HepG2 (cell line): ENCODE measurements around the gene PEAK3. TPM values are rescaled to one million over a fixed set of nuclear protein-coding genes. Genes with fewer than 3 reads are reported as not detected.

Source experiments
- HMG20B ChIP-seq: conservative IDR thresholded peaks from 2 replicates; pipeline ENCODE4 v1.6.1; 2016; ENCODE audit warnings: missing genetic modification reagents, missing compliant biosample characterization
- IKZF5 ChIP-seq: IDR thresholded peaks from 2 replicates; pipeline ENCODE4 v1.6.1; 2018; ENCODE audit warnings: missing genetic modification reagents, mild to moderate bottlenecking, missing compliant biosample characterization
- KDM5A ChIP-seq: fragments of 200-600 bp; sonication (generic); IDR thresholded peaks from 2 replicates; pipeline ENCODE4 v1.7.0; 2018; ENCODE audit warnings: antibody characterized with exemption, mild to moderate bottlenecking, low read length, borderline replicate concordance
- KMT2B ChIP-seq: IDR thresholded peaks from 2 replicates; pipeline ENCODE4 v1.6.1; 2016; ENCODE audit warnings: missing genetic modification reagents, missing compliant biosample characterization
- MTF2 ChIP-seq: sonication (generic); formaldehyde crosslinking; IDR thresholded peaks from 2 replicates; pipeline ENCODE4 v1.5.0; 2020; ENCODE audit warnings: missing genetic modification reagents, borderline replicate concordance
- NFE2L1 ChIP-seq: sonication (generic); formaldehyde crosslinking; IDR thresholded peaks from 2 replicates; pipeline ENCODE4 v1.4.0; 2020; ENCODE audit warnings: missing genetic modification reagents, mild to moderate bottlenecking, borderline replicate concordance
- POGZ ChIP-seq: sonication (generic); formaldehyde crosslinking; IDR thresholded peaks from 2 replicates; pipeline ENCODE4 v1.4.0; 2020; ENCODE audit warnings: mild to moderate bottlenecking, missing genetic modification reagents
- PRDM4 ChIP-seq: sonication (generic); formaldehyde crosslinking; IDR thresholded peaks from 2 replicates; pipeline ENCODE4 v1.9.0; 2021; ENCODE audit warnings: missing genetic modification reagents, borderline replicate concordance
- RCOR2 ChIP-seq: IDR thresholded peaks from 2 replicates; pipeline ENCODE4 v1.6.1; 2016; ENCODE audit warnings: missing biosample characterization, missing genetic modification reagents
- REXO4 ChIP-seq: sonication (generic); formaldehyde crosslinking; IDR thresholded peaks from 2 replicates; pipeline ENCODE4 v1.8.0; 2022; ENCODE audit warnings: missing genetic modification reagents, mild to moderate bottlenecking, borderline replicate concordance
- SMAD9 ChIP-seq: sonication (generic); formaldehyde crosslinking; IDR thresholded peaks from 2 replicates; pipeline ENCODE4 v1.5.1; 2020; ENCODE audit warnings: mild to moderate bottlenecking, missing genetic modification reagents
- SRF ChIP-seq: IDR thresholded peaks from 2 replicates; pipeline ENCODE4 v1.6.1; 2011; ENCODE audit warnings: mild to moderate bottlenecking, low read depth, low read length, moderate library complexity
- TIGD3 ChIP-seq: sonication (generic); formaldehyde crosslinking; IDR thresholded peaks from 2 replicates; pipeline ENCODE4 v1.5.1; 2020; ENCODE audit warnings: mild to moderate bottlenecking, missing genetic modification reagents, borderline replicate concordance
- ZBTB1 ChIP-seq: sonication (generic); formaldehyde crosslinking; IDR thresholded peaks from 2 replicates; pipeline ENCODE4 v1.4.0; 2020; ENCODE audit warnings: missing genetic modification reagents, borderline replicate concordance
- ZBTB3 ChIP-seq: sonication (generic); formaldehyde crosslinking; IDR thresholded peaks from 2 replicates; pipeline ENCODE4 v1.4.0; 2020; ENCODE audit warnings: low read depth, mild to moderate bottlenecking, moderate library complexity, missing genetic modification reagents, borderline replicate concordance
- ZBTB33 ChIP-seq: sonication (generic); formaldehyde crosslinking; IDR thresholded peaks from 2 replicates; pipeline ENCODE4 v1.4.0; 2020; ENCODE audit warnings: missing genetic modification reagents
- ZC3H13 ChIP-seq: sonication (generic); formaldehyde crosslinking; IDR thresholded peaks from 2 replicates; pipeline ENCODE4 v1.8.1; 2023; ENCODE audit warnings: mild to moderate bottlenecking, missing genetic modification reagents, moderate library complexity
- ZFP90 ChIP-seq: sonication (generic); formaldehyde crosslinking; IDR thresholded peaks from 2 replicates; pipeline ENCODE4 v1.8.0; 2022; ENCODE audit warnings: missing genetic modification reagents, mild to moderate bottlenecking, inconsistent platforms, borderline replicate concordance
- ZNF234 ChIP-seq: sonication (generic); formaldehyde crosslinking; conservative IDR thresholded peaks from 2 replicates; pipeline ENCODE4 v1.5.1; 2020; ENCODE audit warnings: mild to moderate bottlenecking, missing genetic modification reagents
- ZNF781 ChIP-seq: sonication (generic); formaldehyde crosslinking; IDR thresholded peaks from 2 replicates; pipeline ENCODE4 v1.5.1; 2020; ENCODE audit warnings: borderline replicate concordance, mild to moderate bottlenecking, missing genetic modification reagents; ENCODE audit errors: not compliant biosample characterization
- ZSCAN25 ChIP-seq: sonication (generic); formaldehyde crosslinking; IDR thresholded peaks from 2 replicates; pipeline ENCODE4 v1.8.0; 2022; ENCODE audit warnings: mild to moderate bottlenecking, missing genetic modification reagents
- ZZZ3 ChIP-seq: sonication (generic); formaldehyde crosslinking; IDR thresholded peaks from 2 replicates; pipeline ENCODE4 v1.4.0; 2020; ENCODE audit warnings: missing genetic modification reagents, mild to moderate bottlenecking, borderline replicate concordance
- polyA plus RNA-seq, 8 experiments: library from polyadenylated mRNA; depleted of rRNA in 3 of 8; stranded (reverse) in 7 of 8; unstranded in 1 of 8; fragments of >200 nt; fragmentation: Illumina TruSeq in 4 of 8; extraction: Trizol in 4 of 8; gene quantifications; 2 replicates each; pipeline versions ENCODE4 v1.2.1 to v1.2.3, GENCODE V29; 2011 to 2016; ENCODE audit warnings: low read depth in 4 of 8, missing spikeins in 1 of 8, mixed read lengths in 1 of 8; ENCODE audit not compliant: insufficient read depth in 1 of 8
- total RNA-seq, 5 experiments: library from RNA; depleted of rRNA; stranded (reverse); fragments of >200 nt; fragmentation: Illumina TruSeq; extraction: Trizol; gene quantifications; 2 replicates each; pipeline ENCODE4 v1.2.3, GENCODE V29; 2016; ENCODE audit warnings: low read depth in 1 of 5

Gene PEAK3
- total and polyA plus RNA-seq, 2 of the 13 experiments (the other 11 are each of a cell fraction or from before 2014, with no cell fraction given): not detected

- TF ChIP-seq PRDM4 (no peak), ZNF234 (CRISPR knock-in tag) (peak; percentile 98), NFE2L1 (CRISPR knock-in tag) (no peak; the same call in 1 of the 2 replicates), POGZ (CRISPR knock-in tag) (peak; percentile 69), ZNF781 (CRISPR knock-in tag) (peak; percentile 99), HMG20B (CRISPR knock-in tag) (peak; percentile 82), SMAD9 (no peak), RCOR2 (CRISPR knock-in tag) (0 out of 2 replicates have a peak, but pooled peaks have one; percentile 19), MTF2 (CRISPR knock-in tag) (peak; percentile 79; the same call in 1 of the 2 replicates), ZSCAN25 (CRISPR knock-in tag) (peak; percentile 64; the same call in 1 of the 2 replicates), KDM5A (peak; percentile 38; the same call in 1 of the 2 replicates), ZFP90 (CRISPR knock-in tag) (peak; percentile 94), KMT2B (peak; percentile 93; the same call in 1 of the 2 replicates), SRF (no peak), ZC3H13 (CRISPR knock-in tag) (peak; percentile 95), REXO4 (CRISPR knock-in tag) (peak; percentile 81; the same call in 1 of the 2 replicates), ZZZ3 (CRISPR knock-in tag) (no peak; the same call in 1 of the 2 replicates), ZBTB1 (CRISPR knock-in tag) (no peak), TIGD3 (CRISPR knock-in tag) (peak; percentile 96; the same call in 1 of the 2 replicates), ZBTB3 (CRISPR knock-in tag) (no peak; the same call in 1 of the 2 replicates), IKZF5 (peak; percentile 80), ZBTB33 (CRISPR knock-in tag) (peak; percentile 57)
Measured at GRCh38 chr19:2236314-2237050, 45.5 kb downstream of the PEAK3 start, which contains the start of the genes PLEKHJ1 and SF3A2 (continued).
